ENCODE measurements around the gene PLAGL1. TPM values are rescaled to one million over a fixed set of nuclear protein-coding genes. Genes with fewer than 3 reads are reported as not detected.

PLAGL1 gene
- total RNA-seq, 1 donor from 2014 or later: 83.1 TPM

DNA sequence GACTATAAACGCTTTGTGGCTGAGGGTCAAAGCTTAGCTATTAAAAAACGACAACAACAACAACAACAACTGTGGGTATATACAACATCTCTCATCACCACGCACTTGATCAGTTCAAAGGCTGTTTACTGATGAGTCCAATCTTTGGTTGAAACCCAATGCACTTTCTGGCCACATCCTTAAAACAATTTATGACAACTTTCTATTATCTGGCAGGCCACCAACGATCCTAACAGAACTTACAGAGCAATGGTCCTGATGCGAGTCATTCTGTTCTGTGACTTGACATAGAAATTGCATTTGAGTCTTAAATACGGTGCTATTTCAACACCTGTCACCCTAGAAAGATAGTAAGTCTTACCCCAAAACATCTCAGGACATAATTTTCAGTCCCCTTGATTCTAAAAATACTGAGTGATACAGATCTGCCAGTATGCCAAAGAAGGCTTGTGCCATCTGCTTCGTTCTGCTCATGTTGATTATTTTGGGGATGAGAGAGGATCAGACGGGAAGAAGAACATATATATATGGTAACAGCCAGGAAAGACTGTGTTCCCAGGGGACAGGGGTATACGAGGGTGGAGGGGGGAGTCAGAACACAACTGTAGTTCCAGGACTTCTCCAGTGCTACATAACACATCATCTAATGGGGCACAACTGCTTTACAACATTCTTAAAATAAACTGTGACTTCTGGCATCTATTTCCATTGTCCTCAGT, 55.8 kb downstream of the PLAGL1 start:
- TF ChIP-seq, protein P1, sequence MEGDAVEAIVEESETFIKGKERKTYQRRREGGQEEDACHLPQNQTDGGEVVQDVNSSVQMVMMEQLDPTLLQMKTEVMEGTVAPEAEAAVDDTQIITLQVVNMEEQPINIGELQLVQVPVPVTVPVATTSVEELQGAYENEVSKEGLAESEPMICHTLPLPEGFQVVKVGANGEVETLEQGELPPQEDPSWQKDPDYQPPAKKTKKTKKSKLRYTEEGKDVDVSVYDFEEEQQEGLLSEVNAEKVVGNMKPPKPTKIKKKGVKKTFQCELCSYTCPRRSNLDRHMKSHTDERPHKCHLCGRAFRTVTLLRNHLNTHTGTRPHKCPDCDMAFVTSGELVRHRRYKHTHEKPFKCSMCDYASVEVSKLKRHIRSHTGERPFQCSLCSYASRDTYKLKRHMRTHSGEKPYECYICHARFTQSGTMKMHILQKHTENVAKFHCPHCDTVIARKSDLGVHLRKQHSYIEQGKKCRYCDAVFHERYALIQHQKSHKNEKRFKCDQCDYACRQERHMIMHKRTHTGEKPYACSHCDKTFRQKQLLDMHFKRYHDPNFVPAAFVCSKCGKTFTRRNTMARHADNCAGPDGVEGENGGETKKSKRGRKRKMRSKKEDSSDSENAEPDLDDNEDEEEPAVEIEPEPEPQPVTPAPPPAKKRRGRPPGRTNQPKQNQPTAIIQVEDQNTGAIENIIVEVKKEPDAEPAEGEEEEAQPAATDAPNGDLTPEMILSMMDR (IDR thresholded peaks at IDR 0.05): no peak
- H3K9me3 Mint-ChIP-seq (ENCODE audit: low read depth): no peaks in the 10 kb centered on the region
- H3K27me3 Mint-ChIP-seq (ENCODE audit: low read depth): no peaks in the 10 kb centered on the region
- DNase-seq (ENCODE audit: low spot score): no peak
- H3K4me1 Mint-ChIP-seq (ENCODE audit: low read depth): no peaks in the 10 kb centered on the region
- H3K36me3 Mint-ChIP-seq (ENCODE audit: low read depth): peaks cover 24% of the 10 kb centered on the region
- H3K27ac Mint-ChIP-seq (ENCODE audit: unreplicated experiment): no peak overlapping the region
- no peak overlapping the region for H3K4me3 Mint-ChIP-seq (ENCODE audit: unreplicated experiment)

DNA sequence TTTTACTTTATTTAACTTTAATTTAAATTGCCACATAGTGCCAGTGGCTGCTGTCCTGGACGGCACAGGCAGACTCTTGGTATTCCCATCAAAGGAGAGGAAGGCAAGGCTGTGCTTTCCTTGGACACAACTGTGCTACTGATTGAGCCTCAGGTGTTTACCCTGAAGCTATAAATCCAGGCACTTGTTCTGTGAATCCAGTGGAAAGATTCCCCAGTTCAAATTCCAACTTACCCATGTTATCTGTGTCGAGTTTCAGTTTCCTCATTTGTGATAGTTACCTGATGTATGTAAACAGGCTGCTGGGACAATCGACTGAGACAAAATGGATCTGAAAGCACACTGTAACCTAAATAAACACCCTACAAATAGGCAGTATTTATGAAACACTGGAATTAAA, 57.2 kb downstream of the PLAGL1 start:
- Mint-ChIP-seq H3K36me3 (ENCODE audit: low read depth) (peaks cover 29% of the 10 kb centered on the region), H3K9me3 (ENCODE audit: low read depth) (no peaks in the 10 kb centered on the region), H3K27ac (ENCODE audit: unreplicated experiment) (no peak overlapping the region), H3K27me3 (ENCODE audit: low read depth) (no peaks in the 10 kb centered on the region), H3K4me1 (ENCODE audit: low read depth) (no peaks in the 10 kb centered on the region), H3K4me3 (ENCODE audit: unreplicated experiment) (no peak overlapping the region)
- DNase-seq (ENCODE audit: low spot score): no peak
- TF ChIP-seq, protein P1 (IDR thresholded peaks at IDR 0.05): no peak

DNA sequence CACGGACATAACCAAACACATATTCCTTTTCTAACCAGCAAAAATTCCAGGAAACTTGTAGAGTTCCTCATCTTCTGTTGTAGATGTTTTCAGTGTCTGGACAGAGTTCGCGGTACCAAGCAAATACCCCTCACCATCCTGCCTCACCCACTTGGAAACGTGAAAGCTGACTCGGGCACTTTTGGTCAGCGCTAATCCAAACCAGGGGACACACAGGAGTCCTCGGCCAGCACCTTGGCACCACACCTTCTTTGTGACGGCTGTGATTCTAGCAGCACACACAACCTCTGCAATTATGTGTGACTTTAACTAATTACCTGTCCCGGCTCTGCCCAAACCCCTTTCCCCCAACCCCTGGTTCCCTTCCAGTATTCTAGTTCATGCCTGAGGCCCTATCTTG, 58.1 kb downstream of the PLAGL1 start:
- TF ChIP-seq, protein P1 (IDR thresholded peaks at IDR 0.05): no peak
- Mint-ChIP-seq H3K4me3 (ENCODE audit: unreplicated experiment) (no peak overlapping the region), H3K9me3 (ENCODE audit: low read depth) (no peaks in the 10 kb centered on the region), H3K27me3 (ENCODE audit: low read depth) (no peaks in the 10 kb centered on the region), H3K27ac (ENCODE audit: unreplicated experiment) (no peak overlapping the region), H3K4me1 (ENCODE audit: low read depth) (no peaks in the 10 kb centered on the region), H3K36me3 (ENCODE audit: low read depth) (peaks cover 29% of the 10 kb centered on the region)
- DNase-seq (ENCODE audit: low spot score): no peak

GRCh38 chr6:143949535-143949934, 58.5 kb downstream of the PLAGL1 start:
- no peaks in the 10 kb centered on the region for H3K27me3 Mint-ChIP-seq (ENCODE audit: low read depth)

DNA sequence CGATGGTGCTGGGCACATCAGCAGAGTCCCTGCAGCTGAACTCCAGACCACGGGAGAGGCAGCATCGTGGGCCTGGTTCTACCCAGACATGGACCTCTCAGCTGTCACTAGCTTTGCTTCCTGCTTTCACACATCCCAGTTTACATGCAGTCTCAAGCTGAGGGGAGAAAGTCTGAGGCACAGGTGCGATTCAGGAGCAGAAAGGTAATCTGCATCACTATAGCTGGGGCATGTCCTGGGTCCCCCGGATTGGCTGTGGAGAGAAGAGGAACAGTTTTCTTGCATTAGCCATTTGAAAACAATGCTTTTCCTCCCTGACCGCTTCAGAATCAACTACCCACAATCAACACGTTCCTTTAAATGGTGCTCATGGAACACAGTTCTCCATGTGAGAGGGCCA, 59.9 kb downstream of the PLAGL1 start:
- no peaks in the 10 kb centered on the region for H3K27me3 Mint-ChIP-seq (ENCODE audit: low read depth)
- H3K4me1 Mint-ChIP-seq (ENCODE audit: low read depth): no peaks in the 10 kb centered on the region
- TF ChIP-seq, protein P1 (IDR thresholded peaks at IDR 0.05): no peak
- no peak overlapping the region for H3K27ac Mint-ChIP-seq (ENCODE audit: unreplicated experiment)
- H3K9me3 Mint-ChIP-seq (ENCODE audit: low read depth): no peaks in the 10 kb centered on the region
- no peak for DNase-seq (ENCODE audit: low spot score)
- H3K4me3 Mint-ChIP-seq (ENCODE audit: unreplicated experiment): no peak overlapping the region
- H3K36me3 Mint-ChIP-seq (ENCODE audit: low read depth): peaks cover 29% of the 10 kb centered on the region

More at GRCh38 chr6:143949535-143949934, 58.5 kb downstream of the PLAGL1 start:
- no peaks in the 10 kb centered on the region for H3K4me1 Mint-ChIP-seq (ENCODE audit: low read depth)
- DNase-seq (ENCODE audit: low spot score): no peak
- TF ChIP-seq, protein P1 (IDR thresholded peaks at IDR 0.05): no peak
- H3K9me3 Mint-ChIP-seq (ENCODE audit: low read depth): no peaks in the 10 kb centered on the region
- no peak overlapping the region for H3K4me3 Mint-ChIP-seq (ENCODE audit: unreplicated experiment)
- no peak overlapping the region for H3K27ac Mint-ChIP-seq (ENCODE audit: unreplicated experiment)
- peaks cover 29% of the 10 kb centered on the region for H3K36me3 Mint-ChIP-seq (ENCODE audit: low read depth)
